Measurements from ENCODE around the gene TRUB1.

DNA sequence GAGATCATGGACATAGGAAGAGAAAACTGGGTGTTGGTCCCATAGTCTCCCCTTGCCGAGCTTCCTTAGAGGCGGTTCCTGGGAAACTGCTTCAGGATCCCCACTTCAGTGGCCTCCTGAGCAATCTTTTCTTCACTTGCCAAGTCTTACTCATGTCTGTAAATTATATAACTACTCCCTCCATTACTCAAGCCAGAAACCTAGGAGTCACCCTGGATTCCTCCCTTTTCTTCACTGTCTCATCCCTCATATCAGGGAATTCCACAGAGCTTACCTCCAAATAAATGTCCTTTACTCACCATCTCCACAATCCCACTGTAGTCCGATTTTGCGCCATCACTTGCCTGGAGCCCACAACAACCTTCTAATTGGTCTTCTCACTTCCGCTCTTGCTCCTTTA lies 29.1 kb upstream of the TRUB1 start:
- TF ChIP-seq, protein P1, sequence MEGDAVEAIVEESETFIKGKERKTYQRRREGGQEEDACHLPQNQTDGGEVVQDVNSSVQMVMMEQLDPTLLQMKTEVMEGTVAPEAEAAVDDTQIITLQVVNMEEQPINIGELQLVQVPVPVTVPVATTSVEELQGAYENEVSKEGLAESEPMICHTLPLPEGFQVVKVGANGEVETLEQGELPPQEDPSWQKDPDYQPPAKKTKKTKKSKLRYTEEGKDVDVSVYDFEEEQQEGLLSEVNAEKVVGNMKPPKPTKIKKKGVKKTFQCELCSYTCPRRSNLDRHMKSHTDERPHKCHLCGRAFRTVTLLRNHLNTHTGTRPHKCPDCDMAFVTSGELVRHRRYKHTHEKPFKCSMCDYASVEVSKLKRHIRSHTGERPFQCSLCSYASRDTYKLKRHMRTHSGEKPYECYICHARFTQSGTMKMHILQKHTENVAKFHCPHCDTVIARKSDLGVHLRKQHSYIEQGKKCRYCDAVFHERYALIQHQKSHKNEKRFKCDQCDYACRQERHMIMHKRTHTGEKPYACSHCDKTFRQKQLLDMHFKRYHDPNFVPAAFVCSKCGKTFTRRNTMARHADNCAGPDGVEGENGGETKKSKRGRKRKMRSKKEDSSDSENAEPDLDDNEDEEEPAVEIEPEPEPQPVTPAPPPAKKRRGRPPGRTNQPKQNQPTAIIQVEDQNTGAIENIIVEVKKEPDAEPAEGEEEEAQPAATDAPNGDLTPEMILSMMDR (conservative IDR thresholded peaks at IDR 0.05; ENCODE audit: low read depth, low read length) = no peak
- TF ChIP-seq EZH2 (IDR thresholded peaks at IDR 0.05; ENCODE audit: borderline replicate concordance, low read depth, low read length, poor library complexity, severe bottlenecking) = no peak

Measured in A673 (cell line).